Ecto neural progenitor cell (in vitro differentiated cells): ENCODE results near the gene BAX.
"Not testable (repeated sequence)": the region's sequence is repeated elsewhere in the genome, so short reads cannot be mapped to it uniquely, and the experiment has no call there.

Experiments
- DNase-seq: peaks from one replicate; pipeline ENCODE4 v3.0.0-alpha.2; 2018; ENCODE audit warnings: low spot score

The BAX gene

DNA sequence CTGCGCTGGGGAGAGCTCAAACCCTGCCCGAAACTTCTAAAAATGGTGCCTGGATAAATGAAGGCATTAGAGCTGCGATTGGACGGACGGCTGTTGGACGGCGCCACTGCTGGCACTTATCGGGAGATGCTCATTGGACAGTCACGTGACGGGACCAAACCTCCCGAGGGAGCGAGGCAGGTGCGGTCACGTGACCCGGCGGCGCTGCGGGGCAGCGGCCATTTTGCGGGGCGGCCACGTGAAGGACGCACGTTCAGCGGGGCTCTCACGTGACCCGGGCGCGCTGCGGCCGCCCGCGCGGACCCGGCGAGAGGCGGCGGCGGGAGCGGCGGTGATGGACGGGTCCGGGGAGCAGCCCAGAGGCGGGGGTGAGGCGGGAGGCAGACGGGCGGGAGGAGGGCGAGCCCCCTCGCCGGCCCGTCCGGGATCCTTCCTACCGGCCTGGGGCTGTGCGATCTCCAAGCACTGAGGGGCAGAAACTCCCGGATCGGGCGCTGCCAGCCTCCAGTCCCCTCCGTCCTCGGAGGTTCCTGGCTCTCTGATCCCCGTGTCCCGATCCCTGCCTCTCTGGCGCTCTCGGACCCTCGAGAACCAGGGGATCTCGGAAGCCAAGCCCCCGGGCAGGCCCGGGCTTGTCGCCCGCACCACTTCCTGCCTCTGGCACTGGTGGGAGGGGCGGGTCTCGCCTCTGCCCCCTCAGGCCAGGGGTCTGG, at the start of gene BAX:
Gene BAX (plus strand): TSS at position 281 of the 713 bp plus-strand sequence. CDS start 54 bp downstream, at position 335.
- DNase-seq, result peak; percentile 99

DNA sequence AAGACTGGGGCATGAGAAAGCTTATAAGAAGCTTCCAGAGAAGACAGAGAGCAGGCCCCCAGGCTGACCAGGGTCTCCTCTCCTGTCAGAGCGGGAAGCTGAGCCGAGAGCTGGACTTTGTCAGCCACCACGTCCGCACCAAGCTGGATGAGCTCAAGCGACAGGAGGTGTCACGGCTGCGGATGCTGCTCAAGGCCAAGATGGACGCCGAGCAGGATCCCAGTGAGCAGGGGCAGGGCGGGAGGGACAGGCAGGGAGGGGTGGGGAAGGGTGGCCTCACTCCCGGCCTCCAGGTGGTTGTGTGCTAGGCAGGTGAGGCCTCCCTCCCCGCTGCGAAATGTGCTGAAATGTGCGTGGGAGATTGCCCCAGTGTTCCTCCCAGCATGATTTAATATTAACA, 49.0 kb upstream of the BAX start:
- no peak for DNase-seq

DNA sequence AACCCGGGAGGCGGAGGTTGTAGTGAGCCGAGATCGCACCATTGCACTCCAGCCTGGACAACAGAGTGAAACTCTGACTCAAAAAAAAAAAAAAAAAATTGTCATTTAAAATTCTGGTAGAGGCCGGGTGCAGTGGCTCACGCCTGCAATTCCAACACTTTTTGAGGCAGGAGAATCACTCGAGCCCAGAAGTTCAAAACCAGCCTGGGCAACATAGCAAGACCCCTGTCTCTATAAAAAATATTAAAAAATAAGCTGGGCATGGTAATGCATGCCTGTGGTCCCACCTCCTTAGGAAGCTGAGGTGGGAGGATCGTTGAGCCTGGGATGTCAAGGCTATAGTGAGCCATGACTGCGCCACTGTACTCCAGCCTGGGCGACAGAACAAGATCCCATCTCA, 48.4 kb upstream of the BAX start:
- no peak for DNase-seq

DNA sequence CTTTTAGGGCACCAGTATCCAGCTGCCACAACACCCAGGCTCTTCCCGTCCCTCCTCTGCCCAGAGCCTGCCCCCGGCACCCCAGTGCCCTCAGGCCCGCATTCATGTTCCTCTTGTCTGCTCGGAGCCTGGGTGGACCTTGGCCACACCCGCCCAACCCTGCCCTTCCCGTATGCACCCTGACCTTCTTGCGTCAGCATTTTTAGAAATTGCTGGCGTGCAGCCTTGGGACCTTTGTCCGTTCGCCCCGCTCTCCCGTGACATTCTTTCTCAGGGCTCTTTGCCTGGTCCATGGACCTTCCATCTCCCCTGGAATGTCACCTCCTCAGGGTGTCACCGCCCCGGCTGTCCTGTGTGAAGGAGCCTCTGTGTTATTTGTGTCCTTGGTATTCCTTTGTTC, 47.0 kb upstream of the BAX start:
- DNase-seq, result no peak

DNA sequence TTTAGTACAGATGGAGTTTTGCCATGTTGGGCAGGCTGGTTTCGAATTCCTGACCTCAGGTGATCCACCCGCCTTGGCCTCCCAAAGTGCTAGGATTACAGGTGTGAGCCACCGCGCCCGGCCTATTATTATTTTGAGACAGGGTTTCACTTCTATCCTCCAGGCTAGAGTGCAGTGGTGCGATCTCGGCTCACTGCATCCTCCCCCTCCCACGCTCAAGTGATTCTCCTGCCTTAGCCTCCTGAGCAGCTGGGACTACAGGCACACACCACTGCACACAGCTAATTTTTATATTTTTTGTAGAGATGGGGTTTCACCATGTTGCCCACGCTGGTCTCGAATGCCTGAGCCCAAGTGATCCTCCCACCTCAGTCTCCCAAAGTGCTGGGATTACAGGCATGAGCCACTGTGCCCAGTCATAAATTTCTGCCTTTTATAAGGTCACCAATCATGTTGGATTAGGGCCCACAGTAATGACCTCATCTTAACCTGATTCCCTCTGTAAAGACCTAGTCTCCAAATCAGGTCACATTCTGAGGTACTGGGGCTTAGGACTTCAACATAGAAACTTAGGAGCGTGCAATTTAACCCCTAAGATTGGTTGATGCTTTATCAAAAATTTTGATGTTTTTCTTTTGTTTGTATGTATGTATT, 45.1 kb upstream of the BAX start:
- DNase-seq, result not testable (repeated sequence)

DNA sequence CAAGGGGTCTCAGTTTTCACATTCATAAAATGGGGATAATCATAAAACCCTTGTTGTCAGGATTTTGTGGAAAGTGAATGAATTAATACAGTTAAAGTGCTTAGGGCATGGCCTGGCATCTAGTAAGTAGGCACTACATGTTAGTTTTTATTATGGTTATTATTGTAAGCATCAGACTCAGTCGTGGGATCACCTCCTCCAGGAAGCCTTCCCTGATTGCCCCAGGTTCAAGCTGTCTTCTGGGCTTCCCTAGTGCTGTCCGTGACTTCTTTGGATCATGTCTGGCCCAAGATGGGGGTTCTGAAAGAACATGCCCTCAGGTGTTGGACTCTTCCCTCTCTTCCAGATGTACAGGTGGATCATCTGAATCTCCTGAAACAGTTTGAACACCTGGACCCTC, 43.9 kb upstream of the BAX start:
- no peak for DNase-seq

DNA sequence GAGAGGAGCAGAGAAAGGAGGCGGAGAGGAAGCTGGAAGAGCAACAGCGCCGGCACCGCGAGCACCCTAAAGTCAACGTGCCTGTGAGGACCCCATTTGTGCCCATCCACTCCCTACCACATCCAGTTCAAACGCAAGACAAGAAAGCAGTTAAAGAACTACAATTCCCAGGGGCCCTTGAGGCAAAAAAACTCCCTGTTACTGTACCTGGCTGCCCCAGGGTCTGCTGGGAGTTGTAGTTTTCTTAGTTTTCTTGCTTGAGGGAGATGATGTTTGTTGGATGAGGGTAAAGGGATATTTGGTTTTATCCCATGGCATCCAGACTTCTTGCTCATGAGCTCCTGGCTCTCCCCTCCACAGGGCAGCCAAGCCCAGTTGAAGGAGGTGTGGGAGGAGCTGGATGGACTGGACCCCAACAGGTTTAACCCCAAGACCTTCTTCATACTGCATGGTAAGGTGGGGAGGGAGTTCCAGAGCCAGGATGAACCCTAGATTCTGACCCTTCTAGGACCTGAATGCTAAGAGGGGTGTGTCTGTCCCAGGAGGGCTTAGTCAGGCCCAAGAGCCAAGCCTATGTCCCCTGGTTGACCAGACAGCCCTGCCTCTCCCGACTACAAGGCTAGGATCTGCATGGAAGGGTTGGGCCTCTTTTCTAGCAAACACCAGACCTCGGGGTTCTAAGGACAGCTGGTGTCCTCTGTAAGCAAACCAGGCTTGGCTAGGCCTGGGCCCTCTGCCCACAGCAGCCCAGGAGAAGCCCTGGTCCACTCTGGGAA, 41.4 kb upstream of the BAX start:
- DNase-seq, result no peak

DNA sequence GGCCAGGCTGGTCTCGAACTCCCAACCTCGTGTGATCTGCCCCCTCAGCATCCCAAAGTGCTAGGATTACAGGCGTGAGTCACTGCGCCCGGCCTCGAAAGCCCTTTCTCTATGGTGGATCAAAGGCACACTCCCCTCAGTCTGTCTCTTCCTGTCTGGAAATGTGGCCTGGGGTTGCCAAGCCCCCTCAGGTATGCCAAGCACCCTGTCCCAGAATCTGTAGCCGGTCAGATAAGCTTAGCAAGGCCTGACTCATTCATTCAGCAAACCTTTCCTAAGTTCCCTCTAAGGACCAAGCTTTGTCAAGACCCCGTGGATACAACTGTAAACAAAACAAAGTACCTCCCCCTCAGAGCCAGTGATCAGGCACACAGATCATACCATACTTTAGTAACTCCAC, 40.5 kb upstream of the BAX start:
- no peak for DNase-seq

DNA sequence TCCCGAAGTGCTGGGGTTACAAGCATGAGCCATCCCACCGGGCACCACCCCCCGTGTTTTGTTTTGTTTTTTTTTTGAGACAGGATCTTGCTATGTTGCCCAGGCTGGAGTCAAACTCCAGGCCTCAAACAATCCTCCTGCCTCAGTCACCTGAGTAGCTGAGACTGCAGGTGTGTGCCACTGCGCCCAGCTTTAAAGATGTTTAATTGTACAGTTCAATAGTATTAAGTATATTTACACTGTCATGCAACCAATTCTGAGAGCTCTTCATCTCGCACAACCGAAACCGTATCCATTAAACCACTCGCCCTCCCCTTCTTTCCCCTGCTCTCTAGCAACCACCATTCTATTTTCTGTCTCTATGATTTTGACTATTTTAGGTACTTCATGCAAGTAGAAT, 38.9 kb upstream of the BAX start:
- no peak for DNase-seq

DNA sequence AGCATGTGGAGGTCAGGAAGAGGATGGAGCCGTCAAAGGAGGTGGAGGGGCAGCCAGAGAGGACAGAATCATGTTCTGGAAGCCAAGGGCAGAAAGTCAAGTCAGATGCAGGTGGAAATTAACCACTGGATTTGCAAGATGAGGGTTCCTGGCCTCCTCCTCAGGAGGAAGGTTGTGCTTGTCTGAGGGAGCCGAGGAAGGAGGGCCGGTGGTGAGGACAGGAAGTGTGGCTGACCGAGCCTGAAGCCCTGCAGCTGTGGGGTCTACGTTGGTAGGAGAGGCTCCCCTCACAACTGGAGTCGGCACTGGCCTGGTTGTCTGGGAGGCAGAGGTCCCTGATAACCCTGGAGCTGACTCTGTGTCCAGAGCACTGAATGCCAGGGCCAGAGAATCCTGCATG, 36.6 kb upstream of the BAX start:
- no peak for DNase-seq

DNA sequence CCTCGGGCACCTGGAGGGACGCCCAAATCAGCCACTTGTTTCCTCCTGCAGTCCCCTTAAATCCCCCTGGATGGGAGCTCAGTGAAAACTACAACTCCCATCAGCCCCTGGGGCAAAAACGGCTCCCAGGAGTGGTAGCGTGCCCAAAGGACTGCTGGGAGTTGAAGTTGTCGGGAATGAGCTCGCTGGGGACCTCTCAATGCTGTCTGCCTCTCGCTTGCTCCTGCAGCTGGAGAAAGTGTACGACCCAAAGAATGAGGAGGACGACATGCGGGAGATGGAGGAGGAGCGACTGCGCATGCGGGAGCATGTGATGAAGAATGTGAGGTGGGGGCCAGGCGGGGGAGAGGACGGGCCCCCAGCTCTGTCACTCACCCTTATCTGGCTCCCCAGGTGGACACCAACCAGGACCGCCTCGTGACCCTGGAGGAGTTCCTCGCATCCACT, 35.9 kb upstream of the BAX start:
- DNase-seq, result peak; percentile 78

DNA sequence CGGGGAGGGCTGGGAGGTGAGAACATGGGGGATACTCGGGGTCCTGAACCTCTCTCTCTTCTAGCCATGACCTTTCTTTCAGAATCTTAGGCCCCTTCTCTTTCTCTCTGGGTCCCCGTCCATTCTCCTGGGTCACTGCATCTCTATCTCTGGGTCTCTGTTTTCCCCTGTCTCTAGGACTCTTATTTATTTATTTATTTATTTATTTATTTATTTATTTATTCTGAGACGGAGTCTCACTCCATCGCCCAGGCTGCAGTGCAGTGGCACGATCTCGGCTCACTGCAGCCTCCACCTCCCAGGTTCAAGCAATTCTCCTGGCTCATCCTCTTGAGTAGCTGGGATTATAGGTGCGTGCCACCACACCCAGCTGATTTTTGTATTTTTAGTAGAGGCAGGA, 35.4 kb upstream of the BAX start:
- DNase-seq, result not testable (repeated sequence)

DNA sequence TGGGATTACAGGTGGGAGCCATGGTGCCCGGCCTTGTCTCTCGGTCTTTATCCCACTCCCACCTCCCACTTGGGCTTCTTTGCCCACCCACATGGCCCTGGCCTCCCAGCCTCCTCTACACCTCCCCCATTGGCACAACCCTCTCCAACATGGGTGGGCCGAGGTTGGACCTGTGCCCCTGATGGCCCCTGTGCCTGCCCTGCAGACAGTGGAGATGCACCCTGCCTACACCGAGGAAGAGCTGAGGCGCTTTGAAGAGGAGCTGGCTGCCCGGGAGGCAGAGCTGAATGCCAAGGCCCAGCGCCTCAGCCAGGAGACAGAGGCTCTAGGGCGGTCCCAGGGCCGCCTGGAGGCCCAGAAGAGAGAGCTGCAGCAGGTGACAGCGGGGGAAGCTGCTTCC, 33.7 kb upstream of the BAX start:
- DNase-seq, result no peak

DNA sequence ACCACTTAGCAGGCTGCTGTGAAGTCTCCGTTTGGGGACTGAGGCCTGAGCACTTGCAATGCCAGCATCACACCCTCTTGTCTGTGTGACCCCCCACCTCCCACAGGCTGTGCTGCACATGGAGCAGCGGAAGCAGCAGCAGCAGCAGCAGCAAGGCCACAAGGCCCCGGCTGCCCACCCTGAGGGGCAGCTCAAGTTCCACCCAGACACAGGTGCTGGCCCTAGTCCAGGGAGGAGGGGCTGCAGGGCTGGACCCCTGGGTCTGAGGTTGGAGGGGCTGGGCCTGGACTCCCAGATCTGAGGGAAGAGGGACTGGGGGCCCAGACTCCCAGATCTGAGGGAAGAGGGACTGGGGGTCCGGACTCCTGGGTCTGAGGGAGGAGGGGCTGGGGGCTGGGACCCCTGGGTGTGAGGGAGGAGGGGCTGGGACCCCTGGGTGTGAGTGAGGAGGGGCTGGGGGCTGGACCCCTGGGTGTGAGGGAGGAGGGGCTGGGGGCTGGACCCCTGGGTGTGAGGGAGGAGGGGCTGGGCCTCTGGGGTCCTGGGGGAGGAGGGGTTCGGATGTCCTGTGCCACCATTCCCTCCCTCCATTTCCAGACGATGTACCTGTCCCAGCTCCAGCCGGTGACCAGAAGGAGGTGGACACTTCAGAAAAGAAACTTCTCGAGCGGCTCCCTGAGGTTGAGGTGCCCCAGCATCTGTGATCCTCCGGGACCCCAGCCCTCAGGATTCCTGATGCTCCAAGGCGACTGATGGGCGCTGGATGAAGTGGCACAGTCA, 32.8 kb upstream of the BAX start:
- no peak for DNase-seq

DNA sequence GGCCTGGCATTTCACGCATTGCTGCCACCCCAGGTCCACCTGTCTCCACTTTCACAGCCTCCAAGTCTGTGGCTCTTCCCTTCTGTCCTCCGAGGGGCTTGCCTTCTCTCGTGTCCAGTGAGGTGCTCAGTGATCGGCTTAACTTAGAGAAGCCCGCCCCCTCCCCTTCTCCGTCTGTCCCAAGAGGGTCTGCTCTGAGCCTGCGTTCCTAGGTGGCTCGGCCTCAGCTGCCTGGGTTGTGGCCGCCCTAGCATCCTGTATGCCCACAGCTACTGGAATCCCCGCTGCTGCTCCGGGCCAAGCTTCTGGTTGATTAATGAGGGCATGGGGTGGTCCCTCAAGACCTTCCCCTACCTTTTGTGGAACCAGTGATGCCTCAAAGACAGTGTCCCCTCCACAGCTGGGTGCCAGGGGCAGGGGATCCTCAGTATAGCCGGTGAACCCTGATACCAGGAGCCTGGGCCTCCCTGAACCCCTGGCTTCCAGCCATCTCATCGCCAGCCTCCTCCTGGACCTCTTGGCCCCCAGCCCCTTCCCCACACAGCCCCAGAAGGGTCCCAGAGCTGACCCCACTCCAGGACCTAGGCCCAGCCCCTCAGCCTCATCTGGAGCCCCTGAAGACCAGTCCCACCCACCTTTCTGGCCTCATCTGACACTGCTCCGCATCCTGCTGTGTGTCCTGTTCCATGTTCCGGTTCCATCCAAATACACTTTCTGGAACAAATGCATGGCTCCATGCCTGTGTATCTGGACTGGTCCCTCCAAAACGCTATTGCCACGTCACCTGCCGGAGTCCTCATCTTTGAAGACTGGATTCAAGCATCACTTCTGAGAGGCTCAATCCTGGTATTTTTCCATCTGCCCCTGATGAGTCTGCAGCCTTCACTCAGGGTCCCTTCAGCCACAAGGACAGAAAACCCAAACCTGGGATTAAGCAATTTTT, 31.9 kb upstream of the BAX start:
- DNase-seq, result no peak

DNA sequence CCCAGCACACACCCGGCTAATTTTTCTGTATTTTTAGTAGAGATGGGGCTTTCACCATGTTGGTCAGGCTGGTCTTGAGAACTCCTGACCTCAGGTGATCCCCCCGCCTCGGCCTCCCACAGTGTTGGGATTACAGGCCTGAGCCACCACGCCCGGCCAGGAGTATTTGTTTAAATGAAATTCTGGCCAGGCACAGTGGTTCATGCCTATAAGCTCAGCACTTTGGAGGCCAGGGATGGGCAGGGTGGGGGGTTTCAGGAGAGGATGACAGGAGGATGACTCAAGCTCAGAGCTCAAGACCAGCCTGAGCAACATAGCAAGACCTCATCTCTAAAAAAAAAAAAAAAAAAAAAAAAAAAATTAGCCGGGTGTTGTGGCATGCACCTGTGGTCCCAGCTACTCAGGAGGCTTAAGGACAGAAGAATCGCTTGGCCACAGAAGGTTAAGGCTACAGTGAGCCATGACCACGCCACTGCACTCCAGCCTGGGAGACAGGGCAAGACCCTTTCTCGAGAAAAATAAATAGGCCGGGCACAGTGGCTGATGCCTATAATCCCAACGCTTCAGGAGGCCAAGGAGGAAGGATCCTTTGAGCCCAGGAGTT, 29.3 kb upstream of the BAX start:
- DNase-seq, result no peak

DNA sequence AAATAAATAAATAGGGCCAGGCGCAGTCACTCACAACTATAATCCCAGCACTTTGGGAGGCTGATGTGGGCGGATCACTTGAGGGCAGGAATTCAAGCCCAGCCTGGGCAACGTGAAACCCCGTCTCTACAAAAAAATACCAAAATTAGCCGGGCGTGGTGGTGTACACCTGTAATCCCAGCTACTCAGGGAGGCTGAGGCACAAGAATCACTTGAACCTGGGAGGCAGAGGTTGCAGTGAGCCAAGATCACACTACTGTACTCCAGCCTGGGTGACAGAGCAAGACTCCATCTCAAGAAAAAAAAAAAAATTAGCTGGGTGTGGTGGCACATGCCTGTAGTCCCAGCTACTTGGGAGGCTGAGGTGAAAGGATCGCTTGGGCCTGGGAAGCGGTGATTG, 28.8 kb upstream of the BAX start:
- DNase-seq, result not testable (repeated sequence)

DNA sequence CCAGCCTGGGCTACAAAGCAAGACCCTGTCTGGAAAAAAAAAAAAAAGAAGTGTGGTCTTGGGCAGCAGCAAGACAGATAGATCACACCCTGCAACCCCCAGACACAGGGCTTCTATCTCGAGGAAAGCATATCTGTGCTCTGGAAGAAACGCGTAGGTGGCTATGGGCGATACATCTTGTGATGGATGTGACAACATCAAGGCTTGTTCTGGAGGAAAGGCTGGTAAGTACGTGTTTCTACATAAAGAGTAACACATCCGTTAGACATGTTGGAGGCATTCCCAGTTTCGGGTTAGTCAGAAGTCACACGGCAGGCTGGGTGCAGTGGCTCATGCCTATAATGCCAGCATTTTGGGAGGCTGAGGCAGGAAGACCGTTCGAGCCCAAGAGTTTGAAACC, 27.8 kb upstream of the BAX start:
- DNase-seq, result no peak

DNA sequence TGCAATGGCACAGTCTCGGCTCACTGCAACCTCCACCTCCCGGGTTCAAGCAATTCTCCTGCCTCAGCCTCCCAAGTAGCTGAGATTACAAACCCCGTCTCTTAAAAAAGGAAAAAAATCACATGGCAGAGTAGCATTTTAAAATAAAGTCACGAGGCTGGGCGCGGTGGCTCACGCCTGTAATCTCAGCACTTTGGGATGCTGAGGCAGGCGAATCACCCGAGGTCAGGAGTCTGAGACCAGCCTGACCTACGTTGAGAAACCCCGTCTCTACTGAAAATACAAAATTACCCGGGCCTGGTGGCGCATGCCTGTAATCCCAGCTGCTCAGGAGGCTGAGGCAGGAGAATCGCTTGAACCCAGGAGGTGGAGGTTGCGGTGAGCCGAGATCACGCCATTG, 27.0 kb upstream of the BAX start:
- not testable (repeated sequence) for DNase-seq

DNA sequence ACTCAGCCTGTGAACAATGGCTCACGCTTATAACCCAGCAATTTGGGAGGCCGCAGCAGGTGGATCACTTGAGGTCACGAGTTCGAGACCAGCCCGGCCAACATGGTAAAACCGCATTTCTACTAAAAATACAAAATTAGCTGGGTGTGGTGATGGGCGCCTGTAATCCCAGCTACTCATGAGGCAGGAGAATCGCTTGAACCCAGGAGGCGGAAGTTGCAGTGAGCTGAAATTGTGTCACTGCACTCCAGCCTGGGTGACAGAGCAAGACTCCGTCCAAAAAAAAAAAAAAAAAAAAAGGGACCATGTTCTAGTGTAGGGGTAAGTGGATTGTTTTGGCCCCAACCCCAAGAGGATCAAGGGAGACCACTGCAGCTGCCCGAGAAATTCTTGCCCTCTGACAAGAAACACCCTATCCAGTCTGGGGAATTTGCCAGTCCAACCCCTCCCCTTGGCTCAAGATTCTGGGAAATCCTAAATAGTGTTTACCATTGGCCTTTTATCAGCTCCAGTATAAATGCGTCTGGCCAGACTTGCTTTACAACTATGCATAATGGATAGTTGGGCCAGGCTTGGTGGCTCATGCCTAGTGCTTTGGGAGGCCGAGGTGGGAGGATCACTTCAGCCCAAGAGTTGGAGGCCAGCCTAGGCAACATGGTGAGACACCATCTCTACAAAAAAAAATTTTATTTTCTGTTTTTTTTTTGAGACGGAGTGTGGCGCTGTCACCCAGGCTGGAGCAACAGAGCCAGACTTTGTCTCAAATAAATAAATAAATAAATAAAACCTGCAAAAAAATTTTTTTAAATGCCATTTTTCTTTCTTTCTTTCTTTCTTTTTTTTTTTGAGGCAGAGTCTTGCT, 26.3 kb upstream of the BAX start:
- DNase-seq, result no peak
